NCI-H146 treated with DMSO at 0.1 percent for 48 hours (cell line): ENCODE data around the gene MGAT4B.
A peak's percentile ranks its signal among the peaks of the same experiment; 100 is the strongest.
"Not testable (repeated sequence)": the region's sequence is repeated elsewhere in the genome, so short reads cannot be mapped to it uniquely, and the experiment has no call there.

Source experiments
- DNase-seq: peaks from one replicate; lab custom pipeline; 2025; ENCODE audit not compliant: unreplicated experiment; lab: John Stamatoyannopoulos, UW

MGAT4B gene

DNA sequence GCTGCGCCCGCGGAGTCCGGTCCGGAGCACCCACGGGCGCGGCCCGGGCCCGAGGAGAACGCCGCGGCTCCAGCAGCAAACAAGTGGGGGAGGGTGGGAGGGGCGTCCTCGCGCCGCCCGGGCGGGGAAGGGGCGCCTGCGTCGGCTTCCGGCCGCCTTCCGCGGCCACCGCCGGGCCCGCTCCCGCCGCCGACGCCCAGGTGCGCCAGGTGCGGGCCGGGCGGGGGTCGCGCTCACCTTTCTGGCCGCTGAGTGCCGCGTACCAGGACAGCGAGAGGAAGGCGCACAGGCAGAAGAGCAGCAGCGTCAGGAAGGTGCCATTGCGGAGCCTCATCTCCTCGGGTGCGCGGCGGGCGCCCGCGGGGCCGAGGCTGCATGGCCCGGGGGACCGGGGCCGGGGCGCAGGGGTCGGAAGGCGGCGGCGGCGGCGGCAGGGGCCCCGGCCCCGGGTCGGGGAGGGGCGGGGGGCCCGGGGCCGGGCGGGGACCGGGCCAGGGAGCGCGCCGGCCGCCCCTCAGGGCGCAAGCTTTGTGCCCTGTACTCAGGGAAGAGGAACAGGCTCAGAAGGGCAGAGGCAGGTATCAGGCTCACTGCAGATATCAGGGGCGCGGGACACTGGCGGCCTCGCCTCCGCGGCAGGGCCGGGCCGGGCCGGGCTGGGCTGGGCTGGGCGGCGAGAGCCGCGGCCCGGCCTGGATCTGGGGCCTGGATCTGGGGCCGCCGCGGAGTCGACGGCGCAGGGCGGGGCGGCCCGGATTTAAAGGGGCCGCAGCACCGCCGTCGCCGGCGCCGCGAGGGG, at the start of gene MGAT4B:
Gene MGAT4B (minus strand): TSS at position 617 of the 799 bp plus-strand sequence. CDS start 283 bp downstream, at position 334.
- DNase-seq = peak; percentile 32

DNA sequence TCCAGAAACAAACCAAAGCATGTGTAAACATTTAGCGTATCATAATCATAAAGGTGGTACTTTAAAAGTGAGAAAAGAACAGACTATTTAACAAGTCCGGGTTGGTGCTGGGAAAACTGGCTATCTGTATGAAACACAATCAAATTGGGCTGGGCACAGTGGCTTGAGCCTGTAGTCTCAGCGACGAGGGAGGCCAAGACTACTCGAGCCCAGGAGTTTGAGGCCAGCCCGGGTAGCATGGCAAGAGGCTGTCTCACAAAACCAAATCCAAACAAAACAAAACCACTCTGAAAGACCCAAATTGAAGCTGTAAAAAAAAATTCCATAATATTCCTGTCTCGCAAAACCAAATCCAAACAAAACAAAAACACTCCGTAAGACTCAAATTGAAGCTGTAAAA, 47.7 kb upstream of the MGAT4B start:
- no peak for DNase-seq

DNA sequence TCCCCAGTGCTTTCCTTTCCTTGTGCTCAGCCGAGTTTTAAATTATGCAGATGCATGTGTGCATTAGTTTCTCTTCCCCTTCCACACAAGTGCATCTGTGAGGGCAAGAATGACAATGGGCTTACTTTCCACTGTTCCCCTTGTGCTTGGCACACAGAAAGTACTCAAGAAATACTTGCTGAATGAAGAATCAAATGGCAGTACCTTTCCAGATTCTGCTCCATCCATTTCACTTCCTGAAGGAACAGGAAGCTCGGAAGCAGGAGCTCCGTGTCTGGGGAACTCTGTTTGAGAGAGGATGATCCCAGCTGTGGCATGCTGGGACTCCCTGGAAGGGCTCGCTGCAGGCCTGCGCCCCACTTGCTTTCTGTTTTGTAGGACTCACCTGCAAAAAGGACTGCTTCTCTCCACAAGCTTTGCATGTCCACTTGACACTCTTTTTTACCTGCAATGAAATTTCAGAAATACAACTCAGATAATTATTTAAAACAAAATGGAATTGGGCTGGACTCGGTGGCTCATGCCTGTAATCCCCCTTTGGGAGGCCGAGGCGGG, 46.4 kb upstream of the MGAT4B start:
- no peak for DNase-seq

- DNase-seq = no peak
These were observed 35.0 kb upstream of the MGAT4B start for GRCh38 chr5:179841621-179842020.

DNA sequence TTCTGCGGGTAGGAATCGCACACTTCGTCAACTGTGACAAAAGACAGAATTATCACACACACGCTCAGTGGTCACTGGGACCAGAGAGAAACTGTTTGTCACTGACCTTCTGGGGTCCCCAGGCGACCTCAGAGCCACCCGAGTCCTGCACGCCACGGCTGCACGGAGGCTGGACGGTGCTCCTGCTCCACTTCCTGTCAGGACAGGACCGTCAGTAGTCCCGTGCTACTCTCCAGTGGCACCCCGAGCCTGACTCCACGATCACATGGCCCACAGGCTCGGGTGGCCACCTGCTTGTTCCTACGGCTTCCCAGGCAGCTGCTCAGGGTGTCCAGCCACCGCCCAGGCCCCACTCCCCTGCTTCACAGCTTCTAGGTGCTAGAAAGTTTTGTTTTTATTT, 34.1 kb upstream of the MGAT4B start:
- DNase-seq = no peak

DNA sequence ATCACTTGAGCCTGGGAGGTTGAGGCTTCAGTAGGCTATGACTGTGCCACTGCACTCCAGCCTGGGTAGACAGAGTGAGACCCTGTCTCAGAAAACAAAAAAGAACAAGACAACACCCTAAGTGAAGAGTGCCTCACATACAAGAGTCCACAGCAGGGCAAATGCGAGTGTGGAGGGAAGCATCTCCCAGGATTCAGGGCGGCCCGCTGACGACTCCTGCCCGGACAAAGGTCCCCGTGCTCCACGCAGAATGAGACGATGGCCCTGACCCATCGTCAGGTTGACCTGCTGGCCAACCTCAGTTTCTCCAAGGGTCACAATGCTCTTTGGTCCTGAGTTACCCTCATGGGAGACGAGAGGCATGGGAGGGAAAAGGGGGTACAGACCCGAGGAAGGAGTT, 33.7 kb upstream of the MGAT4B start:
- DNase-seq = no peak

GRCh38 chr5:179839328-179840256, 32.9 kb upstream of the MGAT4B start:
- no peak for DNase-seq

DNA sequence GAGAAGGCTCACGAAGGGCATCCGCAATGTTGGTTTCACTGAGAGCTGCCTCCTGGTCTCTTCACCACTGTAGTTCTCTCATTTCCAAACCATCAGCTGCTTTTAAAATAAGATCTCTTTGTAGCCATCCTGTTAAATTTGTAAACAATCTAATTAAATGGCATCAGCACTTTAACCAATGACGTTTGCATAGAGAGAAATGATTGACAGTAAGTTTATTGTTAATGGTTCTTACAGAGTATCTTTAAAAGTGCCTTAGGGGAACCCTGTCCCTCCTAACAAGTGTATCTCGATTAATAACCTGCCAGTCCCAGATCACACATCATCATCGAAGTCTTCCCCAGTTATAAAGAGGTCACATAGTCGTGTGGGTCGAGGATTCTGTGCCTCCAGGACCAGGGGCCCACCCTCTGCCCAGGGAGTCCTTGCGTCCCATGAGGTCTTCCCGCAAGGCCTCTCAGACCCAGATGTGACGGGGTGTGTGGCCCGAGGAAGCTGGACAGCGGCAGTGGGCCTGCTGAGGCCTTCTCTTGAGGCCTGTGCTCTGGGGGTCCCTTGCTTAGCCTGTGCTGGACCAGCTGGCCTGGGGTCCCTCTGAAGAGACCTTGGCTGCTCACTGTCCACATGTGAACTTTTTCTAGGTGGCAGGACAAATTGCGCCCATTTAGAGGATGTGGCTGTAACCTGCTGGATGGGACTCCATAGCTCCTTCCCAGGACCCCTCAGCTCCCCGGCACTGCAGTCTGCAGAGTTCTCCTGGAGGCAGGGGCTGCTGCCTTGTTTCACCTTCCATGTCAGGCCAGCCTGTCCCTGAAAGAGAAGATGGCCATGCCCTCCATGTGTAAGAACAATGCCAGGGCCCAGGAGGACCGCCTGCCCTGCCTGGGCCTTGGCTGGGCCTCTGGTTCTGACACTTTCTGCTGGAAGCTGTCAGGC, 30.7 kb upstream of the MGAT4B start:
- DNase-seq = no peak

- no peak for DNase-seq
These were observed 29.8 kb upstream of the MGAT4B start for GRCh38 chr5:179836225-179837019.

DNA sequence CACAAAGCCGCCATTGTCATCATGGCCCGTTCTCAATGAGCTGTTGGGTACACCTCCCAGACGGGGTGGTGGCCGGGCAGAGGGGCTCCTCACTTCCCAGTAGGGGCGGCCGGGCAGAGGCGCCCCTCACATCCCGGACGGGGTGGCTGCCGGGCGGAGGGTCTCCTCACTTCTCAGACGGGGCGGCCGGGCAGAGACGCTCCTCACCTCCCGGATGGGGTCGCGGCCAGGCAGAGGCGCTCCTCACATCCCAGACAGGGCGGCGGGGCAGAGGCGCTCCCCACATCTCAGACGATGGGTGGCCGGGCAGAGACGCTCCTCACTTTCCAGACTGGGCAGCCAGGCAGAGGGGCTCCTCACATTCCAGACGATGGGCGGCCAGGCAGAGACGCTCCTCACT, 28.2 kb upstream of the MGAT4B start:
- not testable (repeated sequence) for DNase-seq

GRCh38 chr5:179834120-179834519, 27.5 kb upstream of the MGAT4B start:
- no peak for DNase-seq

DNA sequence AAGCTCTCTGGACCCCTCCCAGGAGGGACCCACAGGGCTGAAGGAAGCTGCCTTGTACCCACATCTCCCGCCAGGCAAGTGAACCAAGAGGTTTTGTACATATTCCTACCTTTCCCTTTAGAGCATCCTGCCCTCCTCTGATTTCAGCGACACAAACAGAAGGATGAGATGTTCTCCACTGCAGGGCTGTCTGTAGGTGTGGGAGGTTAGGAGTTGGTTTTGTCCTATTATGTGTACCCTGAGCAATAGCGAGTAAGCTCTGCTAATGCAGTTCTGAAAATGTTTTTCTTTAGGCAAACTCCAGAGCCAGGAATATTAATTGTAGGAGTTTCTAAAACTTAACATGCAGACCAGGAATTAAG, 27.0 kb upstream of the MGAT4B start:
- DNase-seq = no peak

GRCh38 chr5:179833056-179833708, 26.5 kb upstream of the MGAT4B start:
- no peak for DNase-seq

- no peak for DNase-seq
These were observed 25.5 kb upstream of the MGAT4B start for GRCh38 chr5:179832039-179832745.

GRCh38 chr5:179830818-179831468, 24.3 kb upstream of the MGAT4B start:
- DNase-seq = no peak

GRCh38 chr5:179829732-179830435, 23.2 kb upstream of the MGAT4B start:
- no peak for DNase-seq

DNA sequence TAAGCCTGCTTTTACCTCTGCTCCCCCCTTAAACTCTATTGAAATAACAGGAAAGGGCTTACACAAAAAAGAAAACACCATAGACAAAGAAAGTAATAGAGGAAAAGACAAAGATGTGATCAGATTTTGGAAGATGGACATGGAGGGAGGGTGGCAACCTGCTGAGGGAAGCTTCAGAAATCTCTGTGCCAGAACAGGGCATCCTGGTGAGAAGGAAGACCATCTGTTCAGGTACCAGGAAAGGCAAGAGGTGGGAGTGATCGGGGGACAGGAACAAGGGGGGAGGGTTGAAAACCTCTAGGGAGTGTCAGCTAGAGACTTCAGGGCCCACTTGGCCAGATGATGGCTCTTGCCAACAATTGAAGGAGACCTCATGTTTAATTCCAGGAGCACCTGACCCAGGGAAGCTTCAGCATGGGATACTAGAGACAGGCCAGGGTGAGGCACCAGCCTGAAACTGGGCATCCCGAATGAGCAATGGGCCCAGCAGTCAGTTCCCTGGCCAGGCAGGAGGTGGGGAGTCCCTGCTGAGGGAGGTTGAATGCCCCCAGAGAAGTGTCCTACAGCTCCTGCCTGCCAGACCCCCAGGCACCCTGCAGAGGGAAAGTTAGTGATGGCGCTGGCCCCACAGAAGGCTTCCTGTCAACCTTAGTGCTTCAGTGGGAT, 22.2 kb upstream of the MGAT4B start:
- DNase-seq = no peak
